ENCODE measurements around the gene STXBP6. TPM values are rescaled to one million over a fixed set of nuclear protein-coding genes. Genes with fewer than 3 reads are reported as not detected.

STXBP6 gene
- polyA plus RNA-seq, 1 donor from 2014 or later = 14.6 TPM

- H3K79me2 ChIP-seq (replicated peaks; ENCODE audit: insufficient read depth, low read length) = no peaks in the 10 kb centered on the region
These were observed 265.0 kb downstream of the STXBP6 start for GRCh38 chr14:24784981-24785380.

GRCh38 chr14:24783791-24784190 is 266.2 kb downstream of the STXBP6 start:
- Histone ChIP-seq H3K4me2 (ENCODE audit: low read length) (no peak overlapping the region), H3F3A (ENCODE audit: insufficient read depth, low read length, poor library complexity, severe bottlenecking) (no peaks in the 10 kb centered on the region)

More at GRCh38 chr14:24784981-24785380, 265.0 kb downstream of the STXBP6 start:
- Histone ChIP-seq H3K27me3 (ENCODE audit: insufficient read depth, low read depth, low read length) (no peaks in the 10 kb centered on the region), H3F3A (ENCODE audit: insufficient read depth, low read length, poor library complexity, severe bottlenecking) (no peaks in the 10 kb centered on the region), H3K36me3 (ENCODE audit: insufficient read depth, low read length) (no peaks in the 10 kb centered on the region), H3K4me3 (ENCODE audit: low read length) (no peak overlapping the region), H3K9ac (ENCODE audit: low read length) (no peak overlapping the region), H3K4me2 (ENCODE audit: low read length) (no peak overlapping the region), H2AFZ (ENCODE audit: low read depth, low read length) (no peak overlapping the region), H4K20me1 (ENCODE audit: insufficient read depth) (no peaks in the 10 kb centered on the region), H3K9me2 (ENCODE audit: insufficient read depth, low read length) (no peaks in the 10 kb centered on the region), H3K27ac (ENCODE audit: low read length) (no peak overlapping the region), H3K9me3 (ENCODE audit: low read length) (no peaks in the 10 kb centered on the region)
- no peak for TF ChIP-seq MXI1 (conservative IDR thresholded peaks at IDR 0.05; ENCODE audit: poor library complexity, severe bottlenecking)

More at GRCh38 chr14:24783791-24784190, 266.2 kb downstream of the STXBP6 start:
- H3K9me3 ChIP-seq (ENCODE audit: low read length) = no peaks in the 10 kb centered on the region
- TF ChIP-seq TAF1 (IDR thresholded peaks at IDR 0.05; ENCODE audit: low read depth) = no peak
- no peak for TF ChIP-seq POLR2AphosphoS5 (IDR thresholded peaks at IDR 0.05)
- TF ChIP-seq EP300 (conservative IDR thresholded peaks at IDR 0.05; ENCODE audit: poor library complexity, severe bottlenecking) = no peak
- no peak for TF ChIP-seq SMC3 (conservative IDR thresholded peaks at IDR 0.05; ENCODE audit: poor library complexity)
- TF ChIP-seq MXI1 (conservative IDR thresholded peaks at IDR 0.05; ENCODE audit: poor library complexity, severe bottlenecking) = no peak
- TF ChIP-seq, protein P1, sequence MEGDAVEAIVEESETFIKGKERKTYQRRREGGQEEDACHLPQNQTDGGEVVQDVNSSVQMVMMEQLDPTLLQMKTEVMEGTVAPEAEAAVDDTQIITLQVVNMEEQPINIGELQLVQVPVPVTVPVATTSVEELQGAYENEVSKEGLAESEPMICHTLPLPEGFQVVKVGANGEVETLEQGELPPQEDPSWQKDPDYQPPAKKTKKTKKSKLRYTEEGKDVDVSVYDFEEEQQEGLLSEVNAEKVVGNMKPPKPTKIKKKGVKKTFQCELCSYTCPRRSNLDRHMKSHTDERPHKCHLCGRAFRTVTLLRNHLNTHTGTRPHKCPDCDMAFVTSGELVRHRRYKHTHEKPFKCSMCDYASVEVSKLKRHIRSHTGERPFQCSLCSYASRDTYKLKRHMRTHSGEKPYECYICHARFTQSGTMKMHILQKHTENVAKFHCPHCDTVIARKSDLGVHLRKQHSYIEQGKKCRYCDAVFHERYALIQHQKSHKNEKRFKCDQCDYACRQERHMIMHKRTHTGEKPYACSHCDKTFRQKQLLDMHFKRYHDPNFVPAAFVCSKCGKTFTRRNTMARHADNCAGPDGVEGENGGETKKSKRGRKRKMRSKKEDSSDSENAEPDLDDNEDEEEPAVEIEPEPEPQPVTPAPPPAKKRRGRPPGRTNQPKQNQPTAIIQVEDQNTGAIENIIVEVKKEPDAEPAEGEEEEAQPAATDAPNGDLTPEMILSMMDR (IDR thresholded peaks at IDR 0.05; ENCODE audit: poor library complexity, severe bottlenecking) = no peak
- TF ChIP-seq RAD21 (conservative IDR thresholded peaks at IDR 0.05) = no peak
- no peak for TF ChIP-seq EZH2 (IDR thresholded peaks at IDR 0.05; ENCODE audit: borderline replicate concordance, insufficient read depth, low read length, poor library complexity, severe bottlenecking)
- TF ChIP-seq, protein P2, sequence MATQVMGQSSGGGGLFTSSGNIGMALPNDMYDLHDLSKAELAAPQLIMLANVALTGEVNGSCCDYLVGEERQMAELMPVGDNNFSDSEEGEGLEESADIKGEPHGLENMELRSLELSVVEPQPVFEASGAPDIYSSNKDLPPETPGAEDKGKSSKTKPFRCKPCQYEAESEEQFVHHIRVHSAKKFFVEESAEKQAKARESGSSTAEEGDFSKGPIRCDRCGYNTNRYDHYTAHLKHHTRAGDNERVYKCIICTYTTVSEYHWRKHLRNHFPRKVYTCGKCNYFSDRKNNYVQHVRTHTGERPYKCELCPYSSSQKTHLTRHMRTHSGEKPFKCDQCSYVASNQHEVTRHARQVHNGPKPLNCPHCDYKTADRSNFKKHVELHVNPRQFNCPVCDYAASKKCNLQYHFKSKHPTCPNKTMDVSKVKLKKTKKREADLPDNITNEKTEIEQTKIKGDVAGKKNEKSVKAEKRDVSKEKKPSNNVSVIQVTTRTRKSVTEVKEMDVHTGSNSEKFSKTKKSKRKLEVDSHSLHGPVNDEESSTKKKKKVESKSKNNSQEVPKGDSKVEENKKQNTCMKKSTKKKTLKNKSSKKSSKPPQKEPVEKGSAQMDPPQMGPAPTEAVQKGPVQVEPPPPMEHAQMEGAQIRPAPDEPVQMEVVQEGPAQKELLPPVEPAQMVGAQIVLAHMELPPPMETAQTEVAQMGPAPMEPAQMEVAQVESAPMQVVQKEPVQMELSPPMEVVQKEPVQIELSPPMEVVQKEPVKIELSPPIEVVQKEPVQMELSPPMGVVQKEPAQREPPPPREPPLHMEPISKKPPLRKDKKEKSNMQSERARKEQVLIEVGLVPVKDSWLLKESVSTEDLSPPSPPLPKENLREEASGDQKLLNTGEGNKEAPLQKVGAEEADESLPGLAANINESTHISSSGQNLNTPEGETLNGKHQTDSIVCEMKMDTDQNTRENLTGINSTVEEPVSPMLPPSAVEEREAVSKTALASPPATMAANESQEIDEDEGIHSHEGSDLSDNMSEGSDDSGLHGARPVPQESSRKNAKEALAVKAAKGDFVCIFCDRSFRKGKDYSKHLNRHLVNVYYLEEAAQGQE (IDR thresholded peaks at IDR 0.05; ENCODE audit: borderline replicate concordance) = no peak
- no peak overlapping the region for H3K27ac ChIP-seq (ENCODE audit: low read length)
- no peaks in the 10 kb centered on the region for H3K9me2 ChIP-seq (ENCODE audit: insufficient read depth, low read length)
- no peak overlapping the region for H2AFZ ChIP-seq (ENCODE audit: low read depth, low read length)
- H3K9ac ChIP-seq (ENCODE audit: low read length) = no peak overlapping the region
- no peaks in the 10 kb centered on the region for H4K20me1 ChIP-seq (ENCODE audit: insufficient read depth)
- H3K4me3 ChIP-seq (ENCODE audit: low read length) = no peak overlapping the region
- H3K27me3 ChIP-seq (ENCODE audit: insufficient read depth, low read depth, low read length) = no peaks in the 10 kb centered on the region
- no peaks in the 10 kb centered on the region for H3K36me3 ChIP-seq (ENCODE audit: insufficient read depth, low read length)
- H3K79me2 ChIP-seq (replicated peaks; ENCODE audit: insufficient read depth, low read length) = no peaks in the 10 kb centered on the region

Measured in neural cell (in vitro differentiated cells).